GM15510 (cell line): Measurements from ENCODE around the gene PRRG3.

Experiments
- POLR2A ChIP-seq: IDR thresholded peaks from 3 replicates; pipeline ENCODE4 v1.6.1; 2011; ENCODE audit warnings: borderline replicate concordance; ENCODE audit not compliant: insufficient read length; ENCODE audit errors: extremely low read depth

PRRG3 gene

GRCh38 chrX:151726751-151727150 lies 31.5 kb downstream of the PRRG3 start:
- no peak for TF ChIP-seq POLR2A

GRCh38 chrX:151727346-151727745 lies 32.1 kb downstream of the PRRG3 start:
- no peak for TF ChIP-seq POLR2A

- no peak for TF ChIP-seq POLR2A
These were observed 33.9 kb downstream of the PRRG3 start for GRCh38 chrX:151729056-151729725.

GRCh38 chrX:151734446-151734845 lies 39.2 kb downstream of the PRRG3 start, which contains the start of gene CNGA2:
TSS of gene CNGA2 (plus strand) at chrX:151734746. CDS start at chrX:151738484, 3,738 bp downstream.
- no peak for TF ChIP-seq POLR2A

- TF ChIP-seq POLR2A: no peak
These were observed 40.0 kb downstream of the PRRG3 start for GRCh38 chrX:151735219-151735618.

GRCh38 chrX:151736685-151737084 lies 41.4 kb downstream of the PRRG3 start:
- no peak for TF ChIP-seq POLR2A

GRCh38 chrX:151737494-151737893 lies 42.2 kb downstream of the PRRG3 start:
- no peak for TF ChIP-seq POLR2A

GRCh38 chrX:151738751-151739150 lies 43.5 kb downstream of the PRRG3 start:
- TF ChIP-seq POLR2A: no peak

GRCh38 chrX:151741606-151742005 lies 46.3 kb downstream of the PRRG3 start:
- TF ChIP-seq POLR2A: no peak

- no peak for TF ChIP-seq POLR2A
These were observed 47.1 kb downstream of the PRRG3 start for GRCh38 chrX:151742311-151742710.

GRCh38 chrX:151743651-151744470 lies 48.6 kb downstream of the PRRG3 start:
- no peak for TF ChIP-seq POLR2A

GRCh38 chrX:151745651-151746050 lies 50.4 kb downstream of the PRRG3 start:
- TF ChIP-seq POLR2A: no peak

- TF ChIP-seq POLR2A: no peak
These were observed 51.2 kb downstream of the PRRG3 start for GRCh38 chrX:151746502-151746901.

- no peak for TF ChIP-seq POLR2A
These were observed 55.3 kb downstream of the PRRG3 start for GRCh38 chrX:151750511-151750910.

- TF ChIP-seq POLR2A: no peak
These were observed 57.6 kb downstream of the PRRG3 start for GRCh38 chrX:151752847-151753246.
